ENCODE results near the gene CDC42BPG.
A peak's percentile ranks its signal among the peaks of the same experiment; 100 is the strongest.

The CDC42BPG gene

GRCh38 chr11:64864473-64865285 is 20.2 kb upstream of the CDC42BPG start:
- H3K4me3 ChIP-seq, result peak overlapping the region in 9 of 10 experiments; percentile 25 to 53 (median 35); a peak in 16 of 20 replicates
- H3K4me1 ChIP-seq, result peaks cover 98 to 100% (median 100%) of the 10 kb centered on the region in 10 experiments
- peaks cover 0 to 5% (median 0%) of the 10 kb centered on the region in 11 experiments; a peak in 1 of 22 replicates for H3K9me3 ChIP-seq (replicated peaks in 1 of 11)
- no peaks in the 10 kb centered on the region for H3K27me3 ChIP-seq
- H3K27ac ChIP-seq, result peak overlapping the region; percentile 71 to 98 (median 93)
- H3K4me2 ChIP-seq, result peak overlapping the region; percentile 93 to 100 (median 98)
- TF ChIP-seq Cebpa-rat (IDR thresholded peaks at IDR 0.05), result no peak
- H4K20me1 ChIP-seq, result peaks cover 16 to 77% (median 48%) of the 10 kb centered on the region in 11 experiments; a peak in 21 of 22 replicates
- peak overlapping the region; percentile 65 to 86 (median 71) for H3K9ac ChIP-seq
- H3K36me3 ChIP-seq, result peaks cover 10 to 50% (median 28%) of the 10 kb centered on the region in 11 experiments; a peak in 19 of 22 replicates

DNA sequence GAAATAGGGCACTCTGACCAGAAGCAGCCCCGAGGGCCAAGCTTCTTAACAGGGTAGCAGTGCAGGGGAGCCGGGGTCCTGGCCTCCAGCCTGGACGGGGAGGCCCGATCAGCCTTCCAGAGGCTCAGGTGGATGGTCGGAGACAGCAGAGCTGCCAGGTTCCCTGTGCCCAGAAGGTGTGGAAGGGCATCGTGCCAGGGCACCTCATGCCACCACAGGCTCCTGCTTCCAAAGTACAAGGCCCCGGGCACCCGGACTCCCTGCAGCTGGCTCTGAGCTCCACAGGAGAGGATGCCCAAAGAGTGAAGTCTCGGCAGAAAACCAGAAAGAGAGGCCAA is 19.7 kb upstream of the CDC42BPG start:
- Histone ChIP-seq H3K9ac (peak overlapping the region; percentile 65 to 86 (median 71)), H3K9me3 (replicated peaks in 1 of 11) (peaks cover 0 to 5% (median 0%) of the 10 kb centered on the region in 11 experiments; a peak in 1 of 22 replicates), H4K20me1 (peaks cover 10 to 71% (median 42%) of the 10 kb centered on the region in 11 experiments; a peak in 20 of 22 replicates), H3K4me3 (peak overlapping the region in 9 of 10 experiments; percentile 16 to 53 (median 35); a peak in 11 of 20 replicates), H3K4me2 (peak overlapping the region; percentile 93 to 100 (median 98)), H3K27me3 (no peaks in the 10 kb centered on the region), H3K4me1 (peaks cover 98 to 100% (median 100%) of the 10 kb centered on the region in 10 experiments), H3K27ac (peak overlapping the region in 10 of 11 experiments; percentile 84 to 98 (median 94); a peak in 20 of 22 replicates), H3K36me3 (peaks cover 8 to 46% (median 26%) of the 10 kb centered on the region in 11 experiments; a peak in 19 of 22 replicates)
- TF ChIP-seq Cebpa-rat (IDR thresholded peaks at IDR 0.05), result no peak

DNA sequence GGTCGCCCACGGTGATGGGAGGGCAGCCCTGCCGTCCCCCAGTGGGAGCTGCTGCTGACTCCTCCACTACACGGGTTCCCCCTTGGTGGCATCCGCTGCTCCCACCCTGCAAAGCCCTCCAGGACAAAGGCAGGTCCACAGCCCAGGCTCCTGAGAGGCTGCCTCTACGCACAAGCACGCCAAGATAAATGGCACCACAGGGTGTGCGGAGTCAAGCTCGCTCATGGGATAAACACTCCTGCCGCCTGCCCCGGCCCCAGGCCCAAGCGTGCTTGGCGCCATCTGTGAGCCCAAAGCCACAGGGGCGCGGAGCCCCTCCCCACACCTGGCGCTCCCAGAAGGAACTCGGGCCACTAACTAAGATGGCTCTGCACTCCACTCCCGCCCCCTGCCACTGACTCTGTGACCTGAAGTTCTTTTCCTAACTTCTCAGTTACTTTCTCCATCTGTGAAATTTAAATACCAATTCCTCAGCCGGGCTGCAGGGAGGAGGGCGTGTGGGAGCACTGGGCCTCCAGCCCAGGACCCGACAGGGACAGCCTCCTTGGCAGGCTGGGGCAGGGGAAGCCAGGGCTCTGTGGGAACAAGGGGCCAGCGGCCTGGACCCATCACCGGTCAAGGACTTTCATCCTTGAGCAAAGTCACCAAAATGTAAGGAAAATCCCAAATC is 19.1 kb upstream of the CDC42BPG start:
- peaks cover 4 to 65% (median 37%) of the 10 kb centered on the region in 11 experiments; a peak in 19 of 22 replicates for H4K20me1 ChIP-seq

DNA sequence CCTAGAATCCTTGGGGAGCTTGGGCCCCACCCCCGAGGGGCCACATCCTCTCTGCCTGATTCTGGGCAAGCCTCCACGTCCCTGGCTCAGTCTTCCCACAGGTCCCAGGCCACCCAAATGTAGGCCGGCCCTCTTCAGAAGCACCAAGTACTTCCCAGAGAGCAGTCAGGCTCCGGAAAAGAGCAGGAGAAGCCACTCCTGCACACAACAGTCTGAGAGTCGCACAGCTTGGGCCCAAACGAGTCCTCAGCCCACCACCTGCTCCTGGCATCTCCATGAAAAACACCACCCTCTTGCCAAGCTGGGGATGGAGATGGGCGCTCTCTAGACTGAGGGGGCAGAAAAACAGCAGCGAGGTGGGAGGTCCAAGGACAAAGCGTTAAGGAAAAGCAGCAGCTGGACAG is 18.5 kb upstream of the CDC42BPG start:
- peak overlapping the region; percentile 55 to 98 (median 93); a peak in 21 of 22 replicates for H3K27ac ChIP-seq
- no peaks in the 10 kb centered on the region for H3K27me3 ChIP-seq
- peak overlapping the region; percentile 32 to 86 (median 71); a peak in 20 of 22 replicates for H3K9ac ChIP-seq
- H3K36me3 ChIP-seq, result peaks cover 0 to 41% (median 17%) of the 10 kb centered on the region in 11 experiments; a peak in 16 of 22 replicates
- no peak for TF ChIP-seq Cebpa-rat (IDR thresholded peaks at IDR 0.05)
- peaks cover 98 to 100% (median 100%) of the 10 kb centered on the region in 10 experiments for H3K4me1 ChIP-seq
- H3K4me3 ChIP-seq, result peak overlapping the region in 5 of 10 experiments; percentile 3 to 39 (median 8); a peak in 4 of 20 replicates
- H3K4me2 ChIP-seq, result peak overlapping the region; percentile 93 to 100 (median 98)
- H3K9me3 ChIP-seq (replicated peaks in 1 of 11), result peaks cover 0 to 5% (median 0%) of the 10 kb centered on the region in 11 experiments; a peak in 1 of 22 replicates
- peaks cover 0 to 60% (median 31%) of the 10 kb centered on the region in 11 experiments; a peak in 16 of 22 replicates for H4K20me1 ChIP-seq

More for the DNA sequence above, 19.1 kb upstream of the CDC42BPG start:
- Histone ChIP-seq H3K27ac (peak overlapping the region in 10 of 11 experiments; percentile 84 to 98 (median 94); a peak in 21 of 22 replicates), H3K27me3 (no peaks in the 10 kb centered on the region), H3K9me3 (replicated peaks in 1 of 11) (peaks cover 0 to 5% (median 0%) of the 10 kb centered on the region in 11 experiments; a peak in 1 of 22 replicates), H3K4me2 (peak overlapping the region; percentile 93 to 100 (median 98)), H3K9ac (peak overlapping the region; percentile 65 to 86 (median 71); a peak in 21 of 22 replicates), H3K36me3 (peaks cover 2 to 42% (median 22%) of the 10 kb centered on the region in 11 experiments; a peak in 18 of 22 replicates), H3K4me1 (peaks cover 98 to 100% (median 100%) of the 10 kb centered on the region in 10 experiments), H3K4me3 (peak overlapping the region in 9 of 10 experiments; percentile 16 to 53 (median 35); a peak in 8 of 20 replicates)
- TF ChIP-seq Cebpa-rat (IDR thresholded peaks at IDR 0.05), result no peak

DNA sequence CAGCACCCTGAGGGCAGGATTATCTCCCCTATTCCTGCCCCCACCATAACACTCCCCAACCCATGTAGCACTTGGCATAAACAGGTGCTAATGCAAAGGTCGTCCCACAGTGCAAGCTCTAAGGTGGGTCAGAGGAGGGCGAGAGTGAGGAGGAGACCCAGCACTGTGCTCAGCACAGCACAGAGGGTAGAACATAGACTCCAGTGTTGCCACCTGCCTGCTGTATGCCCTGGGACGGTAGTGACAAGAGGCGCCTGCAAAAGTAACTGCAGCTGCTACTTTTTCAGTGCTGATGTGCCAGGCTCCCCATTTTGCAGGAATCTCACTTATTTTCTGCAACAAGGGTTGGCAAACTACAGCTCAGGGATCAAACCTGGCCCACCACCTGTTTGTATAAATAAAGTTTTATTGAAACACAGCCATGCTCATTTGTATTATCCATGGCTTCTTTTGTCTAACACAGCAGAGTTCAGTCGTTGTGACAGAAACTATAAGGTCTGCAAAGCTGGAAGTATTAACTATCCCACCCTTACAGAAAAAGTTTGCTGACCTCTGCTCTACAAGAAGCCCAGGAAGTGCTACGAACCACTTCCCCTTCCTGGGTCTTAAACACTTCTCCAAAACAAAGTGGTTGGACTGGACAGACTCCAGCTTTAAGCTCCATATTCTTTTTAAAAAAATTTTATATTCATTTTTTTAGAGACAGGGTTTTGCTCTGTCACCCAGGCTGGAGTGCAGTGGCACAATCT is 16.9 kb upstream of the CDC42BPG start:
- H3K27me3 ChIP-seq, result no peaks in the 10 kb centered on the region
- peaks cover 0 to 4% (median 0%) of the 10 kb centered on the region in 11 experiments; a peak in 1 of 22 replicates for H3K9me3 ChIP-seq (replicated peaks in 1 of 11)
- peaks cover 7 to 36% (median 14%) of the 10 kb centered on the region in 11 experiments; a peak in 19 of 22 replicates for H3K36me3 ChIP-seq
- H3K9ac ChIP-seq, result peak overlapping the region; percentile 32 to 86 (median 71); a peak in 16 of 22 replicates
- H3K4me2 ChIP-seq, result peak overlapping the region; percentile 93 to 100 (median 98)
- H3K27ac ChIP-seq, result peak overlapping the region; percentile 55 to 98 (median 93); a peak in 21 of 22 replicates
- no peak for TF ChIP-seq Cebpa-rat (IDR thresholded peaks at IDR 0.05)
- peak overlapping the region in 6 of 10 experiments; percentile 6 to 39 (median 14); a peak in 5 of 20 replicates for H3K4me3 ChIP-seq
- H4K20me1 ChIP-seq, result peaks cover 0 to 55% (median 25%) of the 10 kb centered on the region in 11 experiments; a peak in 14 of 22 replicates
- H3K4me1 ChIP-seq, result peaks cover 98 to 100% (median 100%) of the 10 kb centered on the region in 10 experiments

- Histone ChIP-seq H3K9me3 (replicated peaks in 1 of 11) (no peaks in the 10 kb centered on the region), H3K4me2 (peak overlapping the region; percentile 93 to 100 (median 98)), H3K36me3 (peaks cover 12 to 47% (median 22%) of the 10 kb centered on the region in 11 experiments), H3K27ac (peak overlapping the region; percentile 45 to 98 (median 93); a peak in 21 of 22 replicates), H3K4me1 (peaks cover 100% of the 10 kb centered on the region in 10 experiments), H3K4me3 (peak overlapping the region in 9 of 10 experiments; percentile 10 to 59 (median 43); a peak in 15 of 20 replicates), H4K20me1 (peaks cover 5 to 55% (median 17%) of the 10 kb centered on the region in 11 experiments; a peak in 15 of 22 replicates), H3K9ac (peak overlapping the region; percentile 63 to 88 (median 81)), H3K27me3 (no peaks in the 10 kb centered on the region)
- peak in 5 of 11 experiments; percentile 35 to 69 (median 54); a peak in 6 of 22 replicates for TF ChIP-seq Cebpa-rat (IDR thresholded peaks at IDR 0.05)
Measured at GRCh38 chr11:64859542-64860414, 15.3 kb upstream of the CDC42BPG start.

Data from BLaER1 treated with 17β-estradiol and CSF1 and Interleukin-3, amounts not matched to agents 10 nM and 100 nM (cell line).